Adrenal gland (tissue), 12 donors: ENCODE results near the gene PTAR1. TPM values are rescaled to one million over a fixed set of nuclear protein-coding genes. Genes with fewer than 3 reads are reported as not detected.

Experiments used
- DNase-seq, 7 donors: peaks; one replicate each; pipeline ENCODE4 v3.0.0-alpha.2; 2019 to 2020
- H3K27ac ChIP-seq, 5 donors: fragments of 200-600 bp; sonication (generic) in 4 of 5; 1 replicate in 3 of 5; 2 replicates in 2 of 5; pipeline versions ENCODE4 v1.5.1 to v1.8.0; 2016 to 2020; ENCODE audit warnings: mild to moderate bottlenecking in 1 of 5
- H3K27me3 ChIP-seq: fragments of 200-600 bp; 2 replicates; pipeline ENCODE4 v1.8.0; 2021
- H3K36me3 ChIP-seq, 2 donors: fragments of 200-600 bp; replicated peaks in 1 of 2; 1 replicate in 1 of 2; 2 replicates in 1 of 2; pipeline versions ENCODE4 v1.5.1 to v1.8.0; 2018 to 2022
- H3K4me1 ChIP-seq, 2 donors: fragments of 200-600 bp; replicated peaks in 1 of 2; 1 replicate in 1 of 2; 2 replicates in 1 of 2; pipeline versions ENCODE4 v1.5.1 to v1.8.0; 2018 to 2021
- H3K4me3 ChIP-seq, 4 donors: fragments of 200-600 bp; sonication (generic) in 3 of 4; one replicate each; pipeline ENCODE4 v1.5.1; 2016 to 2018
- H3K9me3 ChIP-seq, 3 donors: fragments of 200-600 bp; sonication (generic) in 1 of 3; replicated peaks in 1 of 3; 1 replicate in 2 of 3; 2 replicates in 1 of 3; pipeline versions ENCODE4 v1.5.1 to v1.8.0; 2016 to 2021
- CTCF ChIP-seq, 6 experiments: fragments of 450-650 bp in 4 of 6; fragments of 200-600 bp in 2 of 6; sonication (generic) in 1 of 6; IDR thresholded peaks; 1 replicate in 5 of 6; 2 replicates in 1 of 6; pipeline versions ENCODE4 v1.5.1 to v1.8.0; 2016 to 2021; ENCODE audit warnings: antibody characterized with exemption in 6 of 6, mild to moderate bottlenecking in 2 of 6, moderate library complexity in 1 of 6
- POLR2A ChIP-seq, 2 donors: fragments of 450-650 bp; IDR thresholded peaks; one replicate each; pipeline ENCODE4 v1.6.1; 2017; ENCODE audit warnings: antibody characterized with exemption in 2 of 2, mild to moderate bottlenecking in 2 of 2, moderate library complexity in 1 of 2
- WGBS, 4 donors: extraction: QIAGEN DNeasy Blood & Tissue Kit in 2 of 4; methylation state at CpG; one replicate each; pipeline versions ENCODE4 v1.1.5 to v1.1.7; 2013 to 2017; 5-methylcytosine and 5-hydroxymethylcytosine counted together
- intact Hi-C, 2 donors: fragments of 100-400 bp; cut with DNase I; formaldehyde crosslinking; loops; one replicate each; pipeline versions ENCODE4 v1.14.1 to v1.15.0; 2022 to 2023
- polyA plus RNA-seq, 3 donors: library from polyadenylated mRNA; stranded (reverse); fragments of 200-250 nt in 2 of 3; fragments of 350-450 nt in 1 of 3; fragmentation: Illumina TruSeq in 1 of 3; extraction: RNeasy Lipid Tissue Mini Kit (QIAGEN cat#74804) in 1 of 3; gene quantifications; one replicate each; pipeline ENCODE4 v1.2.3, GENCODE V29; 2013 to 2014
- total RNA-seq, 9 donors: library from RNA; depleted of rRNA in 4 of 9; stranded (reverse); fragments of >200 nt in 4 of 9; fragments of 120-200 nt in 1 of 9; fragmentation: NEBNext Ultra II Directional in 1 of 9; extraction: Animal tissue kit (Norgen Biotek cat#: 25700) in 1 of 9; gene quantifications; one replicate each; pipeline versions ENCODE4 v1.1.0 to v1.2.4, GENCODE V29; 2013 to 2023
- donor health status: healthy with polysubstance abuse.
- donor health status: Bipolar disorder and iron deficiency.
- donor health status: DM: yes; HTN: yes; CAD: no.
- donor health status: DM: no; HTN: no; CAD: no.
- donor health status: DM: no; HTN: no; CAD: no.
- donor health status: DM: yes; HTN: yes; CAD: no.

PTAR1 gene
- total and polyA plus RNA-seq, 12 donors, result 3.7 to 70.4 (median 37.2) TPM

GRCh38 chr9:69672596-69673310, 87.1 kb downstream of the PTAR1 start:
- Histone ChIP-seq H3K36me3 (no peaks in the 10 kb centered on the region), H3K9me3 (no peaks in the 10 kb centered on the region), H3K4me3 (peak overlapping the region in 3 of 4 donors; percentile 29 to 87 (median 79)), H3K27me3 (no peaks in the 10 kb centered on the region), H3K4me1 (peaks cover 0 to 6% of the 10 kb centered on the region in 2 donors), H3K27ac (peak overlapping the region in 3 of 5 donors; percentile 44 to 78 (median 74))
- DNase-seq, result peak; percentile 77 to 90 (median 83)
- TF ChIP-seq CTCF (IDR thresholded peaks at IDR 0.05) (peak; percentile 77 to 90 (median 84)), POLR2A (IDR thresholded peaks at IDR 0.05) (no peak)
- intact Hi-C loops, result no loop called here
- 0 to 1% (median 0%) methylated on average over 12 to 60 of the region's 60 CpGs for WGBS, 4 donors

- DNase-seq, result peak; percentile 20 to 70 (median 45)
- intact Hi-C loops, result no loop called here
- peak within 1 kb of the TSS in 3 of 5 donors; percentile 44 to 82 (median 74) for H3K27ac ChIP-seq
- no peaks in the 10 kb centered on the region for H3K9me3 ChIP-seq
- TF ChIP-seq CTCF (IDR thresholded peaks at IDR 0.05) (peak in 1 of 6 experiments; percentile 11), POLR2A (IDR thresholded peaks at IDR 0.05) (peak in 1 of 2 donors; percentile 13)
- H3K27me3 ChIP-seq, result no peaks in the 10 kb centered on the region
- H3K4me1 ChIP-seq, result peaks cover 0 to 6% of the 10 kb centered on the region in 2 donors
- peak within 1 kb of the TSS in 3 of 4 donors; percentile 40 to 87 (median 79) for H3K4me3 ChIP-seq
- H3K36me3 ChIP-seq, result no peaks in the 10 kb centered on the region
- WGBS, 4 donors, result 0 to 1% (median 0%) methylated on average over 15 to 92 of the region's 92 CpGs
Observed at GRCh38 chr9:69671879-69672595, 87.8 kb downstream of the PTAR1 start, which contains the start of gene APBA1. Gene APBA1, minus strand, starts transcription at chr9:69672371.

- TF ChIP-seq CTCF (IDR thresholded peaks at IDR 0.05), result no peak
- peak in 1 of 2 donors; percentile 5 for TF ChIP-seq POLR2A (IDR thresholded peaks at IDR 0.05)
- Histone ChIP-seq H3K4me1 (peaks cover 0 to 6% of the 10 kb centered on the region in 2 donors), H3K27me3 (no peaks in the 10 kb centered on the region), H3K36me3 (no peaks in the 10 kb centered on the region), H3K27ac (peak overlapping the region in 2 of 5 donors; percentile 74 to 82), H3K9me3 (no peaks in the 10 kb centered on the region), H3K4me3 (peak overlapping the region in 2 of 4 donors; percentile 40 to 79)
- intact Hi-C loops, result no loop called here
- peak; percentile 12 to 63 (median 23) for DNase-seq
- 35 to 52% (median 41%) methylated on average over 15 of the region's 15 CpGs for WGBS, 4 donors
Observed at GRCh38 chr9:69671311-69671878, 88.4 kb downstream of the PTAR1 start.

- intact Hi-C loops, result no loop called here
- DNase-seq, result no peak
- no peaks in the 10 kb centered on the region for H3K36me3 ChIP-seq
- no peak overlapping the region for H3K27ac ChIP-seq
- no peaks in the 10 kb centered on the region for H3K4me1 ChIP-seq
- 88 to 97% (median 93%) methylated on average over 1 of the region's 1 CpG for WGBS, 4 donors
- TF ChIP-seq CTCF (IDR thresholded peaks at IDR 0.05) (no peak), POLR2A (IDR thresholded peaks at IDR 0.05) (no peak)
- no peak overlapping the region for H3K4me3 ChIP-seq
- H3K9me3 ChIP-seq, result no peaks in the 10 kb centered on the region
- no peaks in the 10 kb centered on the region for H3K27me3 ChIP-seq
Observed at GRCh38 chr9:69667306-69667705, 92.5 kb downstream of the PTAR1 start.
